ENCODE measurements around the gene NDUFAF2. TPM values are rescaled to one million over a fixed set of nuclear protein-coding genes. Genes with fewer than 3 reads are reported as not detected.

Gene NDUFAF2
- total RNA-seq, 2 donors from 2014 or later, result 16.6 to 17.9 TPM

GRCh38 chr5:61162832-61163567, 218.0 kb downstream of the NDUFAF2 start:
- Histone ChIP-seq H3K4me3 (peak overlapping the region; percentile 84 to 86), H3K36me3 (no peaks in the 10 kb centered on the region), H3K27me3 (replicated peaks; ENCODE audit: insufficient read depth) (no peaks in the 10 kb centered on the region), H3K4me1 (replicated peaks) (no peaks in the 10 kb centered on the region), H3K9me3 (no peaks in the 10 kb centered on the region), H3K27ac (peak overlapping the region; percentile 95)
- WGBS, result 18% methylated on average over 14 of the region's 14 CpGs
- DNase-seq (ENCODE audit: low spot score), result peak; percentile 60
- TF ChIP-seq CTCF (IDR thresholded peaks at IDR 0.05) (no peak), POLR2AphosphoS5 (IDR thresholded peaks at IDR 0.05) (peak; percentile 74)
- intact Hi-C loops (cut with DNase I), result loop anchor here (2.0 to 10.0 kb wide), 2 partner anchors 170 to 472 kb away; partner anchors contain the start of gene ZSWIM6

- TF ChIP-seq CTCF (IDR thresholded peaks at IDR 0.05) (no peak), POLR2A (IDR thresholded peaks at IDR 0.05) (no peak), POLR2AphosphoS5 (IDR thresholded peaks at IDR 0.05) (no peak)
- no peak overlapping the region for H3K4me3 ChIP-seq
- DNase-seq (ENCODE audit: low spot score), result no peak
- 97% methylated on average over 13 of the region's 13 CpGs for WGBS
- H3K36me3 ChIP-seq, result no peaks in the 10 kb centered on the region
- no peaks in the 10 kb centered on the region for H3K9me3 ChIP-seq
- H3K4me1 ChIP-seq (replicated peaks), result no peaks in the 10 kb centered on the region
- H3K27me3 ChIP-seq (replicated peaks; ENCODE audit: insufficient read depth), result no peaks in the 10 kb centered on the region
- intact Hi-C loops (cut with DNase I), result loop anchor here (2.0 to 10.0 kb wide), 2 partner anchors 169 to 471 kb away; partner anchors contain the start of gene ZSWIM6
- peak overlapping the region; percentile 95 for H3K27ac ChIP-seq
These were observed 218.9 kb downstream of the NDUFAF2 start for GRCh38 chr5:61163905-61164304.

- no peaks in the 10 kb centered on the region for H3K36me3 ChIP-seq
- DNase-seq (ENCODE audit: low spot score), result peak; percentile 16
- no peak overlapping the region for H3K4me3 ChIP-seq
- H3K27me3 ChIP-seq (replicated peaks; ENCODE audit: insufficient read depth), result no peaks in the 10 kb centered on the region
- TF ChIP-seq CTCF (IDR thresholded peaks at IDR 0.05), result peak in 3 of 4 experiments; percentile 14 to 36 (median 34)
- no peak for TF ChIP-seq POLR2A (IDR thresholded peaks at IDR 0.05)
- no peak overlapping the region for H3K27ac ChIP-seq
- H3K4me1 ChIP-seq (replicated peaks), result no peaks in the 10 kb centered on the region
- intact Hi-C loops (cut with DNase I), result loop anchor here (10.0 kb wide), 1 partner anchor 467 kb away; no protein-coding TSS in a partner anchor
- H3K9me3 ChIP-seq, result no peaks in the 10 kb centered on the region
- WGBS, result 59% methylated on average over 4 of the region's 4 CpGs
These were observed 222.4 kb downstream of the NDUFAF2 start for GRCh38 chr5:61167382-61167781.

GRCh38 chr5:61168951-61169350, 223.9 kb downstream of the NDUFAF2 start:
- intact Hi-C loops (cut with DNase I), result loop anchor here (10.0 kb wide), 1 partner anchor 466 kb away; no protein-coding TSS in a partner anchor

More at GRCh38 chr5:61168951-61169350, 223.9 kb downstream of the NDUFAF2 start:
- TF ChIP-seq POLR2AphosphoS5 (IDR thresholded peaks at IDR 0.05) (no peak), POLR2A (IDR thresholded peaks at IDR 0.05) (no peak), CTCF (IDR thresholded peaks at IDR 0.05) (no peak)
- no peaks in the 10 kb centered on the region for H3K4me1 ChIP-seq (replicated peaks)
- no peaks in the 10 kb centered on the region for H3K36me3 ChIP-seq
- no peak for DNase-seq (ENCODE audit: low spot score)
- WGBS, result 89% methylated on average over 8 of the region's 8 CpGs
- no peak overlapping the region for H3K27ac ChIP-seq
- H3K4me3 ChIP-seq, result no peak overlapping the region
- H3K9me3 ChIP-seq, result no peaks in the 10 kb centered on the region
- no peaks in the 10 kb centered on the region for H3K27me3 ChIP-seq (replicated peaks; ENCODE audit: insufficient read depth)

All from prostate gland (tissue), 2 donors.